ENCODE data around the gene SERPINF2. TPM values are rescaled to one million over a fixed set of nuclear protein-coding genes. Genes with fewer than 3 reads are reported as not detected.

Gene SERPINF2
- total RNA-seq, 1 experiment from 2014 or later: 0.68 TPM

- Histone ChIP-seq H2BK120ac (ENCODE audit: low read depth, low read length, poor library complexity, severe bottlenecking) (no peak overlapping the region), H2AFZ (ENCODE audit: low read length) (no peak overlapping the region), H3K14ac (ENCODE audit: insufficient read depth, low read length) (no peak overlapping the region), H3K4me1 (ENCODE audit: insufficient read depth, low read length) (no peaks in the 10 kb centered on the region), H3K27ac (ENCODE audit: insufficient read length, low read depth, low read length) (no peak overlapping the region), H3K4me2 (ENCODE audit: insufficient read depth, insufficient read length, low read length) (no peak overlapping the region), H2BK15ac (ENCODE audit: low read depth, low read length) (no peak overlapping the region), H3K23ac (ENCODE audit: insufficient read length, low read depth, low read length) (no peak overlapping the region), H4K91ac (ENCODE audit: insufficient read length, low read depth, low read length) (no peak overlapping the region), H3K4ac (ENCODE audit: low read depth, low read length) (no peak overlapping the region), H2BK12ac (ENCODE audit: insufficient read length, low read depth, low read length) (no peak overlapping the region), H3K23me2 (ENCODE audit: insufficient read length, low read depth, low read length, poor library complexity, severe bottlenecking) (no peaks in the 10 kb centered on the region), H2BK5ac (ENCODE audit: insufficient read length, low read length) (no peak overlapping the region), H3K27me3 (ENCODE audit: insufficient read depth, low read length) (no peaks in the 10 kb centered on the region), H3K79me1 (ENCODE audit: insufficient read depth, low read depth, low read length, poor library complexity, severe bottlenecking) (no peaks in the 10 kb centered on the region), H4K8ac (replicated peaks; ENCODE audit: insufficient read length, low read depth, low read length) (no peak overlapping the region), H3K9ac (ENCODE audit: extremely low read depth, insufficient read length, low read length) (no peak overlapping the region), H4K20me1 (ENCODE audit: control insufficient read depth, insufficient read depth, insufficient read length) (no peaks in the 10 kb centered on the region), H3T11ph (ENCODE audit: low read length) (no peak overlapping the region), H3K9me3 (ENCODE audit: control insufficient read depth, low read depth, low read length) (no peaks in the 10 kb centered on the region), H2BK20ac (ENCODE audit: low read depth, low read length, poor library complexity, severe bottlenecking) (no peak overlapping the region), H2AK5ac (ENCODE audit: insufficient read length, low read length) (no peak overlapping the region), H4K5ac (ENCODE audit: insufficient read length, low read depth, low read length) (no peak overlapping the region), H3K18ac (ENCODE audit: insufficient read length, low read depth, low read length) (no peak overlapping the region), H3K56ac (ENCODE audit: insufficient read length, low read depth, low read length) (no peak overlapping the region), H3K79me2 (ENCODE audit: insufficient read depth, low read length) (no peaks in the 10 kb centered on the region)
- Mint-ChIP-seq H3K9me3 (no peaks in the 10 kb centered on the region), H3K27ac (peak overlapping the region; percentile 2 to 82 (median 44); a peak in 4 of 7 replicates), H3K27me3 (ENCODE audit: low read depth) (no peaks in the 10 kb centered on the region), H3K4me3 (no peak overlapping the region), H3K36me3 (ENCODE audit: insufficient read depth in 1 of 3, low read depth in 3 of 3) (peaks cover 31 to 77% (median 73%) of the 10 kb centered on the region in 3 experiments; a peak in 6 of 7 replicates), H3K4me1 (no peaks in the 10 kb centered on the region)
- WGBS (ENCODE audit: extremely low coverage, insufficient read length, low lambda C conversion rate): no CpG with 5 or more reads among the region's 19 CpGs
- DNase-seq: no peak
- TF ChIP-seq CTCF (conservative IDR thresholded peaks at IDR 0.05): no peak
Measured at GRCh38 chr17:1783271-1783670, 40.6 kb downstream of the SERPINF2 start.
